ENCODE results near the gene CSDE1. TPM values are rescaled to one million over a fixed set of nuclear protein-coding genes. Genes with fewer than 3 reads are reported as not detected.

CSDE1 gene
- polyA plus RNA-seq, 3 donors, result 177 to 324 (median 251) TPM

- Mint-ChIP-seq H3K4me3 (no peak overlapping the region), H3K9me3 (no peaks in the 10 kb centered on the region), H3K27me3 (ENCODE audit: low read depth in 3 of 3) (no peaks in the 10 kb centered on the region), H3K4me1 (peaks cover 14% of the 10 kb centered on the region), H3K36me3 (peaks cover 58 to 71% of the 10 kb centered on the region in 2 donors), H3K27ac (peak overlapping the region in 3 of 7 donors; percentile 21 to 45 (median 36))
- Histone ChIP-seq H3K4me3 (replicated peaks in 1 of 3; ENCODE audit: low read depth in 2 of 3, low read length in 3 of 3) (no peak overlapping the region), H3K36me3 (replicated peaks in 1 of 2; ENCODE audit: control insufficient read depth in 1 of 2, insufficient read depth in 2 of 2, low read length in 2 of 2) (peaks cover 70 to 75% of the 10 kb centered on the region in 2 donors), H3K4me2 (replicated peaks; ENCODE audit: extremely low read depth, low read length, poor library complexity, severe bottlenecking) (no peak overlapping the region), H3K79me2 (ENCODE audit: insufficient read depth, low read length) (peaks cover 33% of the 10 kb centered on the region), H4K20me1 (ENCODE audit: insufficient read depth, low read length) (peaks cover 2% of the 10 kb centered on the region), H3K9me3 (replicated peaks in 1 of 2; ENCODE audit: control insufficient read depth in 1 of 2, insufficient read depth in 1 of 2, low read length in 2 of 2) (no peaks in the 10 kb centered on the region), H2AFZ (ENCODE audit: insufficient read depth, low read depth, low read length, poor library complexity, severe bottlenecking) (no peak overlapping the region), H3K27me3 (ENCODE audit: control insufficient read depth in 2 of 2, insufficient read depth in 2 of 2, low read length in 2 of 2) (no peaks in the 10 kb centered on the region), H3K4me1 (ENCODE audit: control insufficient read depth in 1 of 2, insufficient read depth in 2 of 2, low read length in 2 of 2) (peaks cover 13 to 16% of the 10 kb centered on the region in 2 donors), H3K27ac (ENCODE audit: low read depth in 1 of 2, low read length in 2 of 2) (peak overlapping the region in 1 of 2 donors; percentile 33), H3K9ac (ENCODE audit: insufficient read depth, low read length, poor library complexity, severe bottlenecking) (no peak overlapping the region)
- intact Hi-C loops (cut with micrococcal nuclease), result loop anchor here in 1 of 2 donors (5.0 kb wide), 1 partner anchor 38 kb away; the partner anchor contains the start of gene CSDE1
- DNase-seq, result peak in 1 of 3 donors; percentile 7
- no peak for TF ChIP-seq CTCF (IDR thresholded peaks at IDR 0.05)
- WGBS (ENCODE audit: insufficient coverage), result 97% methylated on average over 7 of the region's 11 CpGs
Observed at GRCh38 chr1:114718661-114719423, 38.9 kb downstream of the CSDE1 start.

- H4K20me1 ChIP-seq (ENCODE audit: insufficient read depth, low read length), result no peaks in the 10 kb centered on the region
- peaks cover 33% of the 10 kb centered on the region for H3K79me2 ChIP-seq (ENCODE audit: insufficient read depth, low read length)
- peak within 1 kb of the TSS; percentile 85 to 100 (median 92) for H3K4me3 ChIP-seq (replicated peaks in 1 of 3; ENCODE audit: low read depth in 2 of 3, low read length in 3 of 3)
- intact Hi-C loops (cut with micrococcal nuclease), result loop anchor here (2.0 to 5.0 kb wide), 2 partner anchors 40 to 41 kb away; partner anchors contain the start of gene CSDE1 (in 2 of the 2)
- TF ChIP-seq CTCF (IDR thresholded peaks at IDR 0.05), result no peak
- H3K4me2 ChIP-seq (replicated peaks; ENCODE audit: extremely low read depth, low read length, poor library complexity, severe bottlenecking), result peak within 1 kb of the TSS; percentile 81
- peak; percentile 91 to 94 (median 93) for DNase-seq
- H3K27ac ChIP-seq (ENCODE audit: low read depth in 1 of 2, low read length in 2 of 2), result peak within 1 kb of the TSS; percentile 93 to 99
- H2AFZ ChIP-seq (ENCODE audit: insufficient read depth, low read depth, low read length, poor library complexity, severe bottlenecking), result peak within 1 kb of the TSS; percentile 76
- Mint-ChIP-seq H3K27ac (peak within 1 kb of the TSS; percentile 97 to 100 (median 99)), H3K36me3 (peaks cover 52 to 65% of the 10 kb centered on the region in 2 donors), H3K27me3 (ENCODE audit: low read depth in 3 of 3) (peaks cover 0 to 1% (median 0%) of the 10 kb centered on the region in 3 donors), H3K4me3 (peak within 1 kb of the TSS; percentile 96 to 98), H3K9me3 (no peaks in the 10 kb centered on the region), H3K4me1 (peaks cover 14% of the 10 kb centered on the region)
- H3K27me3 ChIP-seq (ENCODE audit: control insufficient read depth in 2 of 2, insufficient read depth in 2 of 2, low read length in 2 of 2), result no peaks in the 10 kb centered on the region
- no peaks in the 10 kb centered on the region for H3K9me3 ChIP-seq (replicated peaks in 1 of 2; ENCODE audit: control insufficient read depth in 1 of 2, insufficient read depth in 1 of 2, low read length in 2 of 2)
- H3K4me1 ChIP-seq (ENCODE audit: control insufficient read depth in 1 of 2, insufficient read depth in 2 of 2, low read length in 2 of 2), result peaks cover 13 to 16% of the 10 kb centered on the region in 2 donors
- peak within 1 kb of the TSS; percentile 98 for H3K9ac ChIP-seq (ENCODE audit: insufficient read depth, low read length, poor library complexity, severe bottlenecking)
- WGBS (ENCODE audit: insufficient coverage), result under 1% methylated on average over 37 of the region's 38 CpGs
- peaks cover 64 to 75% of the 10 kb centered on the region in 2 donors for H3K36me3 ChIP-seq (replicated peaks in 1 of 2; ENCODE audit: control insufficient read depth in 1 of 2, insufficient read depth in 2 of 2, low read length in 2 of 2)
Observed at GRCh38 chr1:114716304-114717170, 41.2 kb downstream of the CSDE1 start, which contains the start of gene NRAS. TSS of gene NRAS (minus strand) at chr1:114716771. CDS start at chr1:114716160, 611 bp downstream.

All from CD14-positive monocyte (primary cell).